ENCODE measurements around the gene PUS7. TPM values are rescaled to one million over a fixed set of nuclear protein-coding genes. Genes with fewer than 3 reads are reported as not detected.
"Not testable (repeated sequence)": the region's sequence is repeated elsewhere in the genome, so short reads cannot be mapped to it uniquely, and the experiment has no call there.

PUS7 gene
- total RNA-seq, 1 experiment from 2014 or later = 30.7 TPM

DNA sequence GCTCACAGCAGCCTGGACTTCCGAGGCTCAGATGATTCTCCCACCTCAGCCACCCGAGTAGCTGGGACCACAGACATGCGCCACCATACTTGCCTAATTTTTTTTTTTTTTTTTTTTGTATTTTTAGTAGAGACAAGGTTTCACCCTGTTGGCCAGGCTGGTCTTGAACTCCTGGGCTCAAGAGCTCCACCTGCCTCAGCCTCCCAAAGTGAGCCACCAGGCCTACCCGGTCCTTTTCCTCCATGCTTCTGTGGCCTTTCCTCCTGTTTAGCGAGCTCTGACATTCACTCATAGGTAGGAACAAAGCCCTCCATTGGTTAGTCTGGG, 83.3 kb downstream of the PUS7 start:
- CTCF ChIA-PET = interaction anchor here (0.6 kb wide), 1 partner anchor 412 kb away, joined by 10 read pairs; no protein-coding TSS in a partner anchor
- no peaks in the 10 kb centered on the region for H3K36me3 ChIP-seq (ENCODE audit: control insufficient read depth, insufficient read depth, low read length)
- DNase-seq (ENCODE audit: low read depth, low spot score) = no peak
- POLR2A ChIA-PET = interaction anchor here (0.5 kb wide), 1 partner anchor 101 kb away, joined by 3 read pairs; no protein-coding TSS in a partner anchor
- H3K27me3 ChIP-seq (ENCODE audit: control insufficient read depth, insufficient read depth, low read length) = no peaks in the 10 kb centered on the region
- no TSS peak for BruUV-seq (replicated peaks)
- H3K9me3 ChIP-seq (ENCODE audit: control insufficient read depth, insufficient read depth, low read depth, low read length) = no peaks in the 10 kb centered on the region
- H3K4me1 ChIP-seq (ENCODE audit: control insufficient read depth, insufficient read depth, low read length) = no peaks in the 10 kb centered on the region
- no peak for ATAC-seq
- intact Hi-C loops (cut with micrococcal nuclease; ENCODE audit: unreplicated experiment) = no loop called here
- no peak for TF ChIP-seq SIN3A (IDR thresholded peaks at IDR 0.05; ENCODE audit: borderline replicate concordance, insufficient read depth, low read depth, low read length)
- TF ChIP-seq, protein P1, sequence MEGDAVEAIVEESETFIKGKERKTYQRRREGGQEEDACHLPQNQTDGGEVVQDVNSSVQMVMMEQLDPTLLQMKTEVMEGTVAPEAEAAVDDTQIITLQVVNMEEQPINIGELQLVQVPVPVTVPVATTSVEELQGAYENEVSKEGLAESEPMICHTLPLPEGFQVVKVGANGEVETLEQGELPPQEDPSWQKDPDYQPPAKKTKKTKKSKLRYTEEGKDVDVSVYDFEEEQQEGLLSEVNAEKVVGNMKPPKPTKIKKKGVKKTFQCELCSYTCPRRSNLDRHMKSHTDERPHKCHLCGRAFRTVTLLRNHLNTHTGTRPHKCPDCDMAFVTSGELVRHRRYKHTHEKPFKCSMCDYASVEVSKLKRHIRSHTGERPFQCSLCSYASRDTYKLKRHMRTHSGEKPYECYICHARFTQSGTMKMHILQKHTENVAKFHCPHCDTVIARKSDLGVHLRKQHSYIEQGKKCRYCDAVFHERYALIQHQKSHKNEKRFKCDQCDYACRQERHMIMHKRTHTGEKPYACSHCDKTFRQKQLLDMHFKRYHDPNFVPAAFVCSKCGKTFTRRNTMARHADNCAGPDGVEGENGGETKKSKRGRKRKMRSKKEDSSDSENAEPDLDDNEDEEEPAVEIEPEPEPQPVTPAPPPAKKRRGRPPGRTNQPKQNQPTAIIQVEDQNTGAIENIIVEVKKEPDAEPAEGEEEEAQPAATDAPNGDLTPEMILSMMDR (IDR thresholded peaks at IDR 0.05) = no peak
- TF ChIP-seq POLR2AphosphoS5 (IDR thresholded peaks at IDR 0.05; ENCODE audit: low read depth, low read length) = no peak
- no peak for TF ChIP-seq REST (IDR thresholded peaks at IDR 0.05; ENCODE audit: insufficient read depth in 1 of 2, low read depth in 2 of 2, low read length in 1 of 2)
- TF ChIP-seq TCF7L2 (IDR thresholded peaks at IDR 0.05; ENCODE audit: low read depth, low read length) = no peak
- H3K27ac ChIP-seq (ENCODE audit: low read length) = no peak overlapping the region
- in situ Hi-C loops (cut with HindIII; ENCODE audit: low pct_unique_long_range_greater_than_20kb, low sequenced_read_pairs) = no loop called here
- no peak overlapping the region for H3K4me3 ChIP-seq (ENCODE audit: low read depth in 2 of 2, low read length in 2 of 2)

- CTCF ChIA-PET = interaction anchor here (0.6 kb wide), 1 partner anchor 412 kb away, joined by 10 read pairs; no protein-coding TSS in a partner anchor
- no peaks in the 10 kb centered on the region for H3K27me3 ChIP-seq (ENCODE audit: control insufficient read depth, insufficient read depth, low read length)
- TF ChIP-seq, protein P1 (IDR thresholded peaks at IDR 0.05) = no peak
- BruUV-seq (replicated peaks) = no TSS peak
- no peak overlapping the region for H3K4me3 ChIP-seq (ENCODE audit: low read depth in 2 of 2, low read length in 2 of 2)
- POLR2A ChIA-PET = interaction anchor here (0.5 kb wide), 1 partner anchor 101 kb away, joined by 3 read pairs; no protein-coding TSS in a partner anchor
- no peak for ATAC-seq
- no peak overlapping the region for H3K27ac ChIP-seq (ENCODE audit: low read length)
- in situ Hi-C loops (cut with HindIII; ENCODE audit: low pct_unique_long_range_greater_than_20kb, low sequenced_read_pairs) (no loop called here), intact Hi-C loops (cut with micrococcal nuclease; ENCODE audit: unreplicated experiment) (no loop called here)
- no peaks in the 10 kb centered on the region for H3K4me1 ChIP-seq (ENCODE audit: control insufficient read depth, insufficient read depth, low read length)
- no peaks in the 10 kb centered on the region for H3K36me3 ChIP-seq (ENCODE audit: control insufficient read depth, insufficient read depth, low read length)
- no peaks in the 10 kb centered on the region for H3K9me3 ChIP-seq (ENCODE audit: control insufficient read depth, insufficient read depth, low read depth, low read length)
- DNase-seq (ENCODE audit: low read depth, low spot score) = no peak
Observed at GRCh38 chr7:105438254-105438653, 83.8 kb downstream of the PUS7 start.

DNA sequence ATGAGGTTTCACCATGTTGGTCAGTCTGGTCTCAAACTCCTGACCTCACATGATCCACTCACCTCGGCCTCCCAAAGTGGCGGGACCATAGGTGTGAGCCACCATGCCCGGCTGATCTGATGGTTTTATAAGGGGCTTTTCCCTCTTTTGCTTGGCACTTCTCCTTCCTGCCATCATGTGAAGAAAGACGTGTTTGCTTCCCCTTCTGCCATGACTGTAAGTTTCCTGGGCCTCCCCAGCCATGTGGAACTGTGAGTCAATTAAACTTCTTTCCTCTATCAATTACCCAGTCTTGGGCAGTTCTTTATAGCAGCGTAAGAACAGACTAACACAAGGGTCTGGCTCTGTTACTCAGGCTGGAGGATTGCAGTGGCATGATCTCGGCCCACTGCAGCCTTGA, 84.7 kb downstream of the PUS7 start:
- H3K9me3 ChIP-seq (ENCODE audit: control insufficient read depth, insufficient read depth, low read depth, low read length); intact Hi-C loops (cut with micrococcal nuclease; ENCODE audit: unreplicated experiment); DNase-seq (ENCODE audit: low read depth, low spot score); BruUV-seq (replicated peaks); ATAC-seq; H3K4me1 ChIP-seq (ENCODE audit: control insufficient read depth, insufficient read depth, low read length); H3K36me3 ChIP-seq (ENCODE audit: control insufficient read depth, insufficient read depth, low read length); H3K4me3 ChIP-seq (ENCODE audit: low read depth in 2 of 2, low read length in 2 of 2); H3K27me3 ChIP-seq (ENCODE audit: control insufficient read depth, insufficient read depth, low read length); CTCF ChIA-PET; H3K27ac ChIP-seq (ENCODE audit: low read length); in situ Hi-C loops (cut with HindIII; ENCODE audit: low pct_unique_long_range_greater_than_20kb, low sequenced_read_pairs): not testable (repeated sequence)
- POLR2A ChIA-PET = interaction anchor here (0.6 kb wide), 1 partner anchor 450 kb away, joined by 4 read pairs; no protein-coding TSS in a partner anchor
